GM18951 (cell line): Measurements from ENCODE around the gene TREH.
"Not testable (repeated sequence)": the region's sequence is repeated elsewhere in the genome, so short reads cannot be mapped to it uniquely, and the experiment has no call there.

ENCODE experiments used
- POLR2A ChIP-seq: IDR thresholded peaks from 4 replicates; pipeline ENCODE4 v1.6.1; 2011; ENCODE audit warnings: mild to moderate bottlenecking; ENCODE audit not compliant: insufficient read length, insufficient read depth; ENCODE audit errors: extremely low read depth
- in situ Hi-C: fragments of 300-500 bp; cut with MboI; formaldehyde crosslinking; loops from one replicate; pipeline ENCODE4 v1.12.0; 2022; ENCODE audit warnings: low sequenced_read_pairs, mixed read lengths, inconsistent platforms; ENCODE audit not compliant: unreplicated experiment

Gene TREH

DNA sequence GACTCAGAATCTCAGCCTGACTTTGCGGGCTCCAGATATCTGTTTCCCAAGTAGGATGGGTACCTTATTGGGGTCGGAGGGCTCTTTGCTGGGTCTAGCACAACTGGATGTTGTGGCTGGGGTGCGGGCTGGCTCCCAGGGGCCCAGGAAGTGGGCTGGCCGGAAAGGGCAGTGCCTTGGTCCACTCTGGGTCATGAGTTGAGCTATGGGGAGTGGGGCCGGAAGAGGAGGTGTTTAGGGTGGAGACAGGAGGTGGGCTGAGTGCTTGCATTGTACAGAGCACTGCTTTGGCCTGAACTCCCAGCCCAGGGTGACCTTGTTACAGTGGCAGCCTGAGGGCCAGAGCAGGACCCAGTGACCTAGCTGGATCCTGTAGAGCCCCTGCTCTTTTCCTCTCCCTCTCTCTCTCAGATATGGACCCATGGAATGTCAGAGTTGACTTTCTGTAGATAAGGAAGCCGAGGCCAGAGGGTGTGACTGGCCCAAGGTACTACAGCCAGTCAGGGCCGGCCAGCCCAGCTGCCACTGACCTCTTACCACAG, 58.9 kb downstream of the TREH start:
- in situ Hi-C loops = no loop called here
- TF ChIP-seq POLR2A = no peak

DNA sequence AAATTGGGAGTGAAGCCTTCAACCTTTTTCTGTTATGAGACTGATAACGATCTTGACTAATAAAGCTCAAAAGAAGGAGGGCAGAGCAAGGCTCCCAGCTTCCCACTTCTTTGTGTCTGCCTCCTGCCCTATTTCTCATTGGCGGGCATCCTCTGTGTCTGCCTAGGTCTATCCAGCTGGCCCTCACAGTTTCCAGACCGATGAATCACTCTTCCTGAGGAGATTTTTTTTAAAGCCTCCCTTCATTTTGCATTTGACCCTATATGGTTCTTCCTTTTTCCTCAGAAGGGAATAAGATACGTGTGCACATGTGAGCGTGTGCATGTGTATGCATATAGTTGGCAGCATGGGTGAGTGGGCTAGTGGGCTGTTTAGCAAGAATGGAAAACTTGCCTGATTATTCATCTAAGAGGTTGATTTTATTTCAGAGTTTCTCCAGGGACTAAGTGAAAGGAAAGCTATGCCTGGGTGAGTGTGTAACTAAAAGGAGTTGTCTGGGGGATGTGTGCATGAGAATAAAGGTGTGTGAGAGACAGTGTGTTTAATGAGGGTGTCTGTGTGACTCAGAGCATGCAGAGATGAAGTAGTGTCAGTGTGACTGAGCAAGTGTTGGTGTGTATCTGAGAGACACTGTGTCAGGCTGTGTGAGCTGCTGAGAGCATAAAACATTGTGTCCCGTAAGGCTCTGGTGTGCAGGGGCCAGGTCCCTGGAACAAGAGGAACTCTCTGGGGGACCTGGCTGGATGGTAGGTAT, 59.8 kb downstream of the TREH start:
- no peak for TF ChIP-seq POLR2A
- in situ Hi-C loops = no loop called here

- no peak for TF ChIP-seq POLR2A
- in situ Hi-C loops = no loop called here
These were observed 60.5 kb downstream of the TREH start for GRCh38 chr11:118618991-118619375.

GRCh38 chr11:118618115-118618990, 61.1 kb downstream of the TREH start:
- in situ Hi-C loops = no loop called here
- TF ChIP-seq POLR2A = no peak

DNA sequence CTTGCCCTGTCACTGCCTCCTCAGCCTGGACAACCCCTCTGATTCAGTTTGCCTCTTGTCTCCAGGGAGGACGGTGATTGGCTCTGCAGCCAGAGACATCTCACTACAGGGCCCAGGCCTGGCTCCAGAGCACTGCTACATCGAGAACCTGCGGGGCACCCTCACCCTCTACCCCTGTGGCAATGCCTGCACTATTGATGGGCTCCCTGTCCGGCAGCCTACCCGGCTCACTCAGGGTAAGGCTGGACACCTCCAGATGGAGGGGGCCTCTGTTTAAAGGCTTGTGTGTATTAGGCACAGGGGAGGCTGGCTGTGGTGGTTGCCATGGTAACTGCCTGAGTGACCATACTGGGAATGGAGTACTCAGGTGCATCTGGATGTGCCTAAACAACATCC, 63.5 kb downstream of the TREH start:
- no peak for TF ChIP-seq POLR2A
- in situ Hi-C loops = no loop called here

- in situ Hi-C loops = no loop called here
- no peak for TF ChIP-seq POLR2A
These were observed 64.0 kb downstream of the TREH start for GRCh38 chr11:118615282-118615975.

DNA sequence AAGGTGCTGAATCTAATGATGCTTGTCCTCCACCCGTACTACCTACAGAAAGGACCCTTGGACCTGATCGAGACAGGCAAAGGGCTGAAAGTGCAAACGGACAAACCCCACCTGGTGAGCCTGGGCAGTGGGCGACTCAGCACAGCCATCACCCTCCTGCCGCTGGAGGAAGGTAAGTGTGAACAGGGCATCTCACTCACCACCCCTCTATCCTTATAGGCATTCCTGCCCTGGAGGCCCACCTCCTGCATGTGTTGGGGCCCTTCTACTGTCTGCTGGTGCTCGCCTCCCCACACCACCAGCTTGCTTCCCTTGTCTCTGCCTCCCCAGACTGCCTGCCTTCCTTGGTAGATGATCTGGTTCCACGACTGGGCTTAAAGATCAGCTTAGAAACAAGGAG, 64.9 kb downstream of the TREH start:
- no peak for TF ChIP-seq POLR2A
- in situ Hi-C loops = no loop called here

GRCh38 chr11:118612378-118612777, 67.1 kb downstream of the TREH start:
- no peak for TF ChIP-seq POLR2A
- in situ Hi-C loops = no loop called here

DNA sequence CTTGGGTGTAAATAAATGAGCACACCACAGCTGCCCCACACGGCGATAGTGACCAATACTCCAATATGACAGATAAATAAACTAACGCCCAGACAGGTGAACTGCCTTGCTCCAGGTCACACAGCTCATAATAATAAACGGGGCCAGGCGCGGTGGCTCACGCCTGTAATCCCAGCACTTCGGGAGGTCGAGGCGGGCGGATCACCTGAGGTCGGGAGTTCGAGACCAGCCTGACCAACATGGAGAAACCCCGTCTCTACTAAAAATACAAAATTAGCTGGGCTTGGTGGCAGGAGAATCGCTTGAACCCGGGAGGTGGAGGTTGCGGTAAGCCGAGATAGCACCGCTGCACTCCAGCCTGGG, 68.0 kb downstream of the TREH start:
- in situ Hi-C loops = not testable (repeated sequence)

DNA sequence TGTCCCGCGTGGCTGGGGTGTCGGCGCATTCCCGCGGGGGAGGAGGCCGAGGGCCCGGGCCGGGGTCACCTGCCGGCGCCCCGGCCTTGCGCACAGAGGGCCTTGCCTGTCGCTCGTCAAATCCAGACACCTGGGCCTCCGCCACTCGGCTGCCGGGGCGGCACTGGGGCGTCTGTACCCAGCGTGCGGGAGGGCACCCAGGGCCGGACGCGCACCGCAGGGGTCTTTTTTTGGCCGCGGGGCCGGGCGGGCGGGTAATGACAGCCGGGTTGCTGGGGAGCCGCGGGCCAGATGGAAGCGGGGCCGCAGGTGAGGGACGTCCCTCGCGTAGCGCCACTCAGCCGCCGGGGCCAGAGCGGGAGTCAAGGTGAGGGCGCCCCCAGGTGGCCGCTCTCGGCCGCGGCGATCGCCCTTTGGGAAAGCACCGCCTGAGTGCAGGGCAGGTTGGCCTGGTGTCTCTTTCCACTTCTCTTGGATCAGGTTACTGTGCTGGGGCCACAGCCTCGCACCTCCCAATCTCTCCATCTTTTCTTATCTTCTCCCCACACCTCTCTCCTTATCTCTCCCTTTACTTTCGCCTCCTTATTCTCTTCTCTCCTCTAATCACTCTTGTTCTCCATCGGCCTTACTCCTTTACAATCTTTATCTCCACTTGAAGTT, 68.5 kb downstream of the TREH start:
- in situ Hi-C loops = no loop called here
- no peak for TF ChIP-seq POLR2A

- TF ChIP-seq POLR2A = no peak
- in situ Hi-C loops = no loop called here
These were observed 69.2 kb downstream of the TREH start for GRCh38 chr11:118610225-118610772.

GRCh38 chr11:118609380-118610224, 69.8 kb downstream of the TREH start:
- in situ Hi-C loops = no loop called here
- TF ChIP-seq POLR2A = no peak
